GM08714 (cell line): Measurements from ENCODE around the gene TPPP3.
"Not testable (repeated sequence)": the region's sequence is repeated elsewhere in the genome, so short reads cannot be mapped to it uniquely, and the experiment has no call there.

Experiments
- H3K4me3 ChIP-seq: fragments of 200-500 bp; sonication (Bioruptor generic); 2 replicates; pipeline ENCODE4 v1.5.1; 2014; ENCODE audit warnings: mild to moderate bottlenecking, low read length, inconsistent platforms
- ZNF274 ChIP-seq: IDR thresholded peaks from 2 replicates; pipeline ENCODE4 v1.6.1; 2012; ENCODE audit warnings: mild to moderate bottlenecking, low read depth, low read length

TPPP3 gene

DNA sequence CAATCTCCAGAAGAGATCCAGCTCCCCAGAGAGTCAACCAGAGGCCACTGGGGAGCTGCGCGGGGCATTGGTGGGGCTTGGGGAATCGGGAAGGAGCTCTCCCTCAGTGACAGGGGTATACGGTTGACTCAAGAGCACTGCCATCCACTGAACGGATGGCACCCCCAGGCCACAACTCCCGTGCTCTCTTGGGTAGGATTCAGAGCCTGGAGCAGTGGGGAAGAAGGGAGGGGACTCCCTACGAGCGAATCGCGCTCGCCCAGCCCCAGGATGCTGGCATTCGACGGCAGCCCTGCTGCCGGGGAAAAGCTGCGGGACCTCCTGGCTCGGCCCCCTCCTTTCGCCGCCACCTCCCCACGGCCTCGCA, 473 bp upstream of the TPPP3 start:
- no peak for TF ChIP-seq ZNF274
- no peak overlapping the region for H3K4me3 ChIP-seq

DNA sequence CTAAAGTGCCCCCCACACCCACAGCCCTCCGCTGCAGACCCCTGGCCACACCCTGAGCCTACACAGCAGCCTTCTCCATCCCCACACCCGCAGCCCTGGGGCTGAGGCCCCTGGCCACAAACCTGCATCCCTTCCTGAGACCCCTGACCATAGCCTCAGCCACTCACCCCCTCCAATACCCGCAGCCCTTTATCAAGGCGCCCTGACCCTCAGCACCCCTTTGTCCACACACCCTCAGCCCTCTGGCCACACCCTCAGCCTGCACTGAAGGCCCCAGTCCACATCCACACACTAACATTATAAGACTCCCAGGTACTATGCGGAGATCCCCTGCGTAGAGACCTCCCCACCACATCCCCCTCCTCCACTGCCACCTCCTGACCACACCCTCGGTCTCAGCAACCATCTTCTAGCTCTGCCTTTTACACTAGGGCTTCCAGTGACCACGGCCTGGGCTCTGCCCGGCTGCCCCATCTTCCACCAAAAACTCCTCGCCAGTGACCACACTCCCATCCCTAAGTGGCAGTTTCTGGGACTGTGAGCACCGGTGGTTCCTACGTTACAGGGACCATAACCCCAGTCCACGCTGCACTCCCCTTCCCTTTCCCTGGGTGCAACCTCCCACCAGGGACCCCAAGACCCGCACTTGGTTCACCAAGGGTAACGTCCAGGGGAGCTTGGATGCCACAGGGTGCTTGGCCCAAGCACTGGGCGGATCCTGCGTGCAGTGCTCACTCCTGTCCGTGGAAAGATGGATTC, 818 bp downstream of the TPPP3 start:
- no peak overlapping the region for H3K4me3 ChIP-seq
- TF ChIP-seq ZNF274: no peak

DNA sequence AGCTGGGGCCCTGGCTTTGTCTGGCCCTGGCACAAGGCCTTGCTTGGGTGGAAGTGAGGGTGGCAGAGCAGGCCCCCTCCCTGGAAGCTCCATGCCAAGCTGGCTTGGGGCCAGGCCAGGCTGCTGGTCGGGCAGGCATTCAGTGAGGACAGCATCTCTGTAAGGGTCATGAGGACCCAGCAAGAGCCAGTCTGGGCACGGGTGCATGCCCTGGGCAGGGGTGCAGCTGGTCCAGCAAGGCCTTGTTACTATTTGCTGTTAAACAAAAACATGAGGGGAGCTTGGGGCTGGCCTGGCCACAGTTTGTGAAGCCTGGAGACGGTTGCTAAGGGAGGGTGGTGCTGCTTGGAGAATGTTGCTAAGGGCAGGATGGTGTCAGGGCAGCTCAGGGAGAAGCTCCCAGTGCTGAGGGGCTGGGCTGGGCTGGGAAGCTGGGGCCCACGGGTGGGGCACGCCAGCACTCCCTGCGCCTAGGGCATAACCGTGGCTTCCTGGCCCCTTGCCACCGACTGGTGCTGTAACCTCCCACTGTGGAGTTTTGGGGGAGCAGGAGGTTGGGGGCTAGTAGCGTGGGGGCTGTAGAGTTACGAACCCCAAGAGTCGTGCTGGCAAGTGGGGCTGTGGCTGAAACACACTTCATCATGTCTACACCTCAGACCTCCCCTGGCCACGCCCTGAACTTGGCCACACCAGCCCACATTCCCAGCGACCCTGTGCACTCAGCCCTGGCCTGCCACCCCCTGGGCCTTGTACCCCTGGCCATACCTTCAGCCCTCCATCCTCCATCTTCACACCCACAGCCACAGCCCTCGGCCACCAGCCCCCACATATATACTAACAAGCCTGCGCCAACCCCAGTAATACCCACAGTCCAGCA, 1.6 kb downstream of the TPPP3 start:
- H3K4me3 ChIP-seq: no peak overlapping the region
- no peak for TF ChIP-seq ZNF274

DNA sequence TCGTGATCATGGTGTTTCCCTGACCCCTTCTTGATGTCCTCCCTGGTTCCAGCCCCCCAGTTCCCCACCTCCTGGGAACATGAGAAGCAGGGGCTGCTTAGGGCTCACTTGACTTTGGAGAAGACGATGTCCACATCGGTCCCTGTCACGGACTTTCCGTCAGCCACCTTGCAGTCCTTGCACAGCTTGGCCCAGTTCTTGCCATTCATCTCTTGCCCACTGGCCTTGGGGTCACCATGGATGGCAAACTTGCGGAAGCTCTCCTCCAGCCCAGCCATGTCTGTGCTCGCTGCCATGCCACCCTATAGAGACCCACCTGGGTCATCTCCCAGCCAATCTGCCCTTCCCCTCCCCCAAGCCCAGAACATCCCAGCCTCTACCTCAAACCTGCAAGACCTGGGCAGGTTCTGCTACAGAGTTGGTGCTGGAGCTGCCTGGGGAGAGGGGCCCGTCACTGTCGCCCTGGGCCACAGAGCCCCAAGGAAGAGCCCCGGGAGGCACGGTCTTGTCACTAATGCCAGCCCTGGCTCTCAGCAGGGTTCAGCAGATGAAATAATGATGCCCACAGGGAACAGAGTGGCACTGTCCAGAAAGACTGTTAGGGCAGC, 2.4 kb downstream of the TPPP3 start:
- TF ChIP-seq ZNF274: no peak
- H3K4me3 ChIP-seq: no peak overlapping the region

DNA sequence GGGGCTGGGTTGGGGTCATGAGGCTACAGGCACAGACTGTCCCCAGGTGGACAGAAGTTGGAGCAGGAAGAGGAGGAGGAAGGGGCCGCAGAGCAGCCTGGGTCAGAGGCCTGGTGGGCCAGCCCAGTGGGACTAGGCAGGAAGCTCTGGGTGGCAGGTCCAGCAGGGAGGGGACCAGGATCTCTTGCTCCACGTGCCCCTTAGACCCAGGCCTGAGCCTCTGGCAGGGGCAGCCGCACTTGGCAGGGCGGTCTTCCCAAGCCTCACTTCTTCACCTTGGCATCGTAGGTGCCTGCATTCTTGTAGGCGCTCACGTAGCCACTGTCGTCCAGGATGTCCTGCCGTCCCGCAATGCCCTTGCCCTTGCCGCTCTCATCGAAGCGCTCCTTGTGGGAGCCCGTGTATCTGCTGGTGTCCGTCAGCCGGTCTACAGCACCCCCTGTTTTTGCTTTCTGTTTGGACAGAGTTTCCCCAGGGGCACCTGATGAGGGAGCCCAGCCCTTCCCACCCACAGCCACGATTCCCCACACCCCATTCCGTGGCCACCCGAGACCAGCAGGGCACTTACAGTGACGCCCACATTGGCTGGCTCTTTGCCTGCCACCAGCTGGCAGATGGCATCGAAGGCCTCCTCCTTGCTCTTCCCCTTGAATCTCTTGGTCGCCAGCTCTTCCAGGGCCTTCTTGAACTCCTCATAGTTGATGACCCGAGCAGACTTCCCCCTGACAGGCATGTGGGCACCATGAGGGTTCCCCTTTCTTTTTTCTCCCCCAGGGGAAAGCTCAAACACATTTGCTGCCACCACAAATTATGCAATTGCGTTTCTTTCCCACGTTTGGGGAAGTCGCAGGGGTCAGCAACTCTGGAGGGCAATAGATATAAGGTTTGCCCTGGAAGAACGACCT, 3.1 kb downstream of the TPPP3 start:
- H3K4me3 ChIP-seq: no peak overlapping the region
- TF ChIP-seq ZNF274: no peak

DNA sequence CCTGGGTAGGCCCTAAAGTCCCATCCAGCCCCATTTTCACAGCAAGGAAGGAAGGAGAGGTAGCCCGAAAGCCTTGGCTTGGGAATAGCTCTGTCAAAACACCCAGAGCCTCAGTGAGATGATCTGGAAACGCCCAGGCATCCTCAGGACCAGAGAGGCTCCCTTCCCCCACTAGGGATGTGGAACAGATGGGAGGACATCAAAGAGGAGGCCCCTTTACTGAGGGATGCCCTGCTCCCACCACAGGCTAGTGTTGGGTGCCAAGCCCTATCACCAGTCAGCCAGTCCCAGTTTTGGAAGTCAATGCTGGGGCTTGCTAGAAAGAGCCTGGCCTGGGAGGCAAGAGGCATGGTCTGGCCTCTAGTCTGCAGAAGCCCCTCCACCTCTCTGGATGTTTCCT, 4.7 kb downstream of the TPPP3 start:
- TF ChIP-seq ZNF274: no peak
- H3K4me3 ChIP-seq: no peak overlapping the region

DNA sequence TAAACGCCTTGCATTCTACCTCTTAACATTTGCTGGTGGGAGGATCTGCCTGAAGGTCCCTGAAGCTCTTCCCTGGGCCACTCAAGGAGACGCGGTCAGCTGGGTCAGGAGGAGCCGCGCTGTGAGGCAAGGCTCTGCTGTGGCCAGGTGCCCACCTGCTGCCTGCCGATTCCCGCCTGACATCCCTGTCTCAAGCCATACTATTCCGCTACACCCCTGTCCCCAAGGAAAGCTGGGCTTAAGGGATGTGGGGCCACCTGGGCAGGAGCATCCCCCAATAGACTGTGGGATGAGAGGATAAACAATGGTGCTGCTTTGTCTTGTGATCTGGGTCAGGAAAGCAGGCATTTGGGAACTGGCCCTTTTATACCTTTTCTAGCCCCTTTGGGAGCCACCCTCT, 5.1 kb downstream of the TPPP3 start:
- no peak overlapping the region for H3K4me3 ChIP-seq
- TF ChIP-seq ZNF274: no peak

DNA sequence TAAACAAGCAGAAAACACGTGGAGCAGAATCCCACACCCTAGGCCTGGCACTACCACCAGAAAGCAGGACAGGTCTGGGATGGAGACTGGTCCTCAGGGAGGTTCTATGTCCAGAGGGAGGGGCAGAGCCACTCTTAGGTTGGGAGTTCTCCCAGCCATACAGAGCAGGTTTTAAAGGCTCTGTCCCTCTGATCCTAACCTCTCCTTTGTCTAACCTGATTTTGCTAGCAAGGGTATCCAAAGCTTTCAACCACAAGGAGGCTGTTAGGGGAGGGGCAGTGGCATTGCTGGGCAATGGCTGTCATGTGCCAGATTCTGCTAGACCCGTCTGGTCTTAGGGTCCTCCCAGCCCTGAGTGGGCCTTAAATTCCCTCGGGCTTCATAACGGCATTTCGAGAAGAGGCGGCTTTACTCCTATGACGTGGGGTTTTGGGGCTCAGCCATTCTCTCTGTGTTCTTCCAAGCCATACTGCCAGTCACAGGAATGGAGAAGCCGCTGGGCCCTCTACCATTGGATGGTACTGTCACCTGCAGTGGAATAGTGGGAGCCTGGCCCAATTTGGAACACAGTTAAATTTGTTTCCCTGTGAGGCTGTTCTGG, 5.7 kb downstream of the TPPP3 start:
- no peak overlapping the region for H3K4me3 ChIP-seq
- TF ChIP-seq ZNF274: no peak

DNA sequence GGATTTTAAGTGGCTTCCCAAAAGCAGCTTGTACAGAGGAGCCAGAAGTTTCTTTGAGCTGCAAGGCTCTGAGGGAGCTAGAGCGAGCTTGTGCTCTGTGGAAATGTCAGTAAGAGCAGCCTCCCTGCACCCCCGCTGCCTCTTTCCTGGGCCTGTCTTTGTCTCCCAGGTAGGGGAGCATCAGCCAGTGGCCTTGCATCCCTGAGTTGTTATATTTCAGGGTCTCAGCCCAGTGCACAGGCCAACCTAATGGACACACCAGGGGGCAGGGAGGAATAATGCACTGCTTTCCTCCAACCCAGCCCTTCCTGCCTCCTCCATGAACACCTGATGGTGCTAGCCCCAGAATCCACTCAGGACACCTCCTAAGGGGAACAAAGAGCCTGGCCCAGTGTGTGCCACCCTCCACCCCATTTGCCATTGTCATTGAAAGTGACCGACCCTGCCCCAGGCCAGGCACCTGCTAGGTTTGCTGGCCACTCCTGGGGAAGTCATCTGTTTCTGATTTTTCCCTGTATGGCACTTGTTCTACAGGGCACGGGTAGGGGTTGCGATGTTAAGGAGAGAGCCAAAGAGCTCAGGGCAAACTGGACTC, 6.3 kb downstream of the TPPP3 start:
- H3K4me3 ChIP-seq: no peak overlapping the region
- TF ChIP-seq ZNF274: no peak

DNA sequence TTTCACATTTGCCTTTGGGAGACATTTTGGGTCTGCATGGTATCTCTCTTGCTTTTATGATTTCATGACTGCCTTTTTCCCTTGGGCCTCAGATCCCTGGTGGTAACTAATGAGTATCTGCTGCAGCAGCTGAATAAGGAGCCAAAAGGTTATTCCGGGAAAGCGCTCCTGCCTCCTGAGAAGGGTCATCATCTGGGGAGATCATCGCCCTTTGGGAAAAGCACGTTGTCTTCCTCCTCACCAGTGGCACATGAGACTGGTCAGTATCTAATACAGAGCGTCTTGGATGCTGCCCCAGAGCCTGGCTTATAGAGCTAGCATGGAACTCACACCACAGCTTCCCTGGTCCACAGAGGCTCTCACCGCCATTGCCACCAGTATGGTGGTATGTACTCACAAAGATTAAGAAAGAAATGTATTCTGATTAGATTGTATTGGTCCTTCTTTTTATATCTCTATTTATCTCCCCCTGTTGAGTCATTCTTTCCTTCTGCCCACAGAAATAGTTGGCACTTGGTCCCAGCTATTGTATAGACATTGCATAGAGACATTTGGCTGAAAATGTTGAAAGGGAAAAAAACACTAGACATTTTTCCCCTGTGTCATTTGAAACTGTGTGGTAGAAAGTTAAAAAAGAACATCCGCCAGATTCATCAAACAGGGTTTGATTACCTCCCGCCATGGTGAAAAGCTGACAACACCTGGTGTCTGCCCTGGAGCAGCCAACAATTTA, 8.4 kb downstream of the TPPP3 start:
- no peak overlapping the region for H3K4me3 ChIP-seq
- no peak for TF ChIP-seq ZNF274

DNA sequence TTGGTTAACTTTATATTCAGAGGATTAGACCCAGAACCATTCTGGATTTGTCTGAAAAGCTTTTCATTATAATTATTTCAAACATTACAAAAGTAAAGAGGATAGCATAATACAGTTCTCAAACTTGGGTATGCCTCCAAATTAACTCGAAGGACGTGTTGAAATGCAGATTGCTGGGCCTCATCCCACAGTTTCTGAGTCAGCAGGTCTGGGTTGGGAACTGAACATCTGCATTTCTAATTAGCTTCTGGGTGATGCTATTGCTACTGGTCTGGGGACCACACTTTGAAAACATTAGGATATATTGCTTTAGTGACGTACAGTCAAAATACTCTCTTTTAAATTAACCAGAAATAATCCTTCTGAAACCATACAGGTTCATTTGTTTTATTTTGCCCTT, 10.0 kb downstream of the TPPP3 start:
- no peak for TF ChIP-seq ZNF274

DNA sequence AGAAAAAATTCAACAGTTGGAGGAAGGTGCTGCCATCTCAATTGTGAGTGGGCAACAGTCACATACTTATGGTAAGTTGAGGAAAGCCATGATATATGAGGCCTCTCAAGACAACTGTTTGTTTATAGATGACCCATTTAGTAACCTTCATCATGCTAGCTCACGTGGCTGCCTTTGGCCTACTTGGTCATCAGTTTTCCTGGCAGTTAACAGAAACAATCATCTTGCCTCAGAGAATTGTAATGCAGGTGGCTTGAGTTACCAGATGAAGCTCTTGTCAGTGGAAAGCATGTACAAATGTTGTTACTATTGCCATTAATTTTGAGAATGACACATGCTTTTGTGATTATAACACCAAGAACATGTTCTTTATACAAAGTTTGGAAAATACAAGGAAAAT, 14.7 kb downstream of the TPPP3 start:
- TF ChIP-seq ZNF274: no peak
- no peak overlapping the region for H3K4me3 ChIP-seq

More for the DNA sequence above, 10.0 kb downstream of the TPPP3 start:
- no peak overlapping the region for H3K4me3 ChIP-seq

DNA sequence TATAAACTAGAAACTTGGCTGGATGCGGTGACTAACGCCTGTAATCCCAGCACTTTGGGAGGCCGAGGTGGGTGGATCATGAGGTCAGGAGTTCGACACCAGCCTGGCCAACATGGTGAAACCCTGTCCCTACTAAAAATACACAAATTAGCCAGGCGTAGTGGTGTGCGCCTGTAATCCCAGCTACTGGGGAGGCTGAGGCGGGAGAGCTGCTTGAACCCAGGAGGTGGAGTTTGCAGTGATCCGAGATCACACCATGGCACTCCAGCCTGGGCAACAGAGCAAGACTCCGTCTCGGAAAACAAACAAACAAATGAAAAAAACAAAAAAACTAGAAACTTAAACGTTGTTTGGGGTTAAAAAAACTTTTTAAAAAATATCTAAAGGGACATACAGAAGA, 17.3 kb downstream of the TPPP3 start:
- H3K4me3 ChIP-seq: not testable (repeated sequence)

DNA sequence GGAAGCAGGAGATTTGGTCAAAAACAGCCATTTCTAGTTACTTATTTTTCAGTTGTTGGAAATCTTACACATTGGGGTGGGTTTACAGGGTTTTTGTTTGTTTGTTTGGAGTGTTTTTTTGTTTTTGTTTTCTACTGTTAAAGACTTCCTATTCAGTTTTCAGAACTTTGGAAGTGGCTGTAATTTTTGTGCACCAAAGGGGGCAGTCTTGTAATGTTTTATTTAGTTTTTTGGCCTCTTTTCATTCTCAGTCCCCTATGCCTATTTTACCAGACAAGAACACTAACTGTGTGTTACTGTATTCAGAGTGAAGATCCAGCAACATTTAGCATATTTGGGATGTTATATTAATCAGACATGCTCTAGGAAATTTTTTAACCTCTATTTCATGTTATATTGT, 20.6 kb downstream of the TPPP3 start:
- TF ChIP-seq ZNF274: no peak
- no peak overlapping the region for H3K4me3 ChIP-seq
